Neural cell (in vitro differentiated cells): ENCODE data around the gene CACNA1D. TPM values are rescaled to one million over a fixed set of nuclear protein-coding genes. Genes with fewer than 3 reads are reported as not detected.

Source experiments
- H2AFZ ChIP-seq: fragments of 200-600, 300-800 bp; sonication (generic), shearing (Covaris generic); 2 replicates; pipeline ENCODE4 v1.6.0; 2014; ENCODE audit warnings: low read depth, mild to moderate bottlenecking, antibody characterized with exemption, low read length, moderate library complexity
- H3F3A ChIP-seq: fragments of 200-600 bp; shearing (Covaris generic); 2 replicates; pipeline ENCODE4 v1.6.1; 2016; ENCODE audit warnings: mild to moderate bottlenecking, moderate library complexity, mixed read lengths, antibody characterized with exemption, low read length; ENCODE audit not compliant: insufficient read depth, poor library complexity, severe bottlenecking
- H3K27ac ChIP-seq: fragments of 200-600, 300-800 bp; sonication (generic), shearing (Covaris generic); 2 replicates; pipeline ENCODE4 v1.5.1; 2014; ENCODE audit warnings: mild to moderate bottlenecking, low read length, moderate library complexity
- H3K27me3 ChIP-seq: fragments of 300-800, 200-600 bp; sonication (generic), shearing (Covaris generic); 2 replicates; pipeline ENCODE4 v1.6.0; 2014; ENCODE audit warnings: mild to moderate bottlenecking, low read depth, low read length, moderate library complexity; ENCODE audit not compliant: insufficient read depth
- H3K36me3 ChIP-seq: fragments of 300-800, 200-600 bp; sonication (generic), shearing (Covaris generic); 2 replicates; pipeline ENCODE4 v1.5.1; 2014; ENCODE audit warnings: mild to moderate bottlenecking, antibody characterized with exemption, low read length, moderate library complexity; ENCODE audit not compliant: insufficient read depth
- H3K4me2 ChIP-seq: fragments of 300-800, 200-600 bp; sonication (generic), shearing (Covaris generic); 2 replicates; pipeline ENCODE4 v1.6.0; 2014; ENCODE audit warnings: mild to moderate bottlenecking, low read length
- H3K4me3 ChIP-seq: fragments of 300-800, 200-600 bp; sonication (generic), shearing (Covaris generic); 2 replicates; pipeline ENCODE4 v1.5.1; 2014; ENCODE audit warnings: mild to moderate bottlenecking, low read length, moderate library complexity
- H3K79me2 ChIP-seq: fragments of 200-600 bp; shearing (Covaris generic); replicated peaks from 2 replicates; pipeline ENCODE4 v1.6.0; 2014; ENCODE audit warnings: mild to moderate bottlenecking, low read length, moderate library complexity; ENCODE audit not compliant: insufficient read depth
- H3K9ac ChIP-seq: fragments of 300-800, 200-600 bp; sonication (generic), shearing (Covaris generic); 2 replicates; pipeline ENCODE4 v1.6.1; 2016; ENCODE audit warnings: mild to moderate bottlenecking, low read length, mixed read lengths
- H3K9me2 ChIP-seq: fragments of 200-600 bp; shearing (Covaris generic); 2 replicates; pipeline ENCODE4 v1.6.1; 2016; ENCODE audit warnings: mild to moderate bottlenecking, low read length, mixed read lengths; ENCODE audit not compliant: insufficient read depth
- H3K9me3 ChIP-seq: fragments of 200-600, 300-800 bp; sonication (generic), shearing (Covaris generic); 2 replicates; pipeline ENCODE4 v1.6.1; 2016; ENCODE audit warnings: mild to moderate bottlenecking, mixed run types, low read length, moderate library complexity, mixed read lengths
- H4K20me1 ChIP-seq: fragments of 200-600 bp; shearing (Covaris generic); 2 replicates; pipeline ENCODE4 v1.6.1; 2016; ENCODE audit warnings: mild to moderate bottlenecking, mixed run types; ENCODE audit not compliant: insufficient read depth
- EP300 ChIP-seq: fragments of 450-650 bp; conservative IDR thresholded peaks from 2 replicates; pipeline ENCODE4 v1.6.1; 2014; ENCODE audit warnings: antibody characterized with exemption, mild to moderate bottlenecking, moderate library complexity; ENCODE audit not compliant: poor library complexity, severe bottlenecking
- EZH2 ChIP-seq: fragments of 200-600, 300-800 bp; shearing (Covaris generic), sonication (generic); IDR thresholded peaks from 2 replicates; pipeline ENCODE4 v1.6.1; 2014; ENCODE audit warnings: antibody characterized with exemption, low read length, borderline replicate concordance, mild to moderate bottlenecking; ENCODE audit not compliant: insufficient read depth, poor library complexity, severe bottlenecking
- MXI1 ChIP-seq: fragments of 450-650 bp; conservative IDR thresholded peaks from 2 replicates; pipeline ENCODE4 v1.6.1; 2014; ENCODE audit warnings: antibody characterized with exemption, mild to moderate bottlenecking; ENCODE audit not compliant: poor library complexity, severe bottlenecking
- POLR2AphosphoS5 ChIP-seq: IDR thresholded peaks from 2 replicates; pipeline ENCODE4 v1.6.1; 2012
- RAD21 ChIP-seq: fragments of 450-650 bp; conservative IDR thresholded peaks from 2 replicates; pipeline ENCODE4 v1.6.1; 2014; ENCODE audit warnings: antibody characterized with exemption, mild to moderate bottlenecking, moderate library complexity
- SMC3 ChIP-seq: fragments of 450-650 bp; conservative IDR thresholded peaks from 2 replicates; pipeline ENCODE4 v1.6.1; 2014; ENCODE audit warnings: antibody characterized with exemption, mild to moderate bottlenecking, moderate library complexity; ENCODE audit not compliant: poor library complexity
- TAF1 ChIP-seq: IDR thresholded peaks from 2 replicates; pipeline ENCODE4 v1.6.1; 2012; ENCODE audit warnings: low read depth
- polyA plus RNA-seq: library from polyadenylated mRNA; depleted of rRNA; stranded (reverse); fragments of >200 nt; gene quantifications from 2 replicates; pipeline ENCODE4 v1.2.3, GENCODE V29; 2014
- TF ChIP-seq, protein P1 (sequence below): fragments of 450-650 bp; IDR thresholded peaks from 2 replicates; pipeline ENCODE4 v1.5.1; 2014; ENCODE audit warnings: antibody characterized with exemption, mild to moderate bottlenecking, moderate library complexity; ENCODE audit not compliant: poor library complexity, severe bottlenecking
- TF ChIP-seq, protein P2 (sequence below): IDR thresholded peaks from 2 replicates; pipeline ENCODE4 v1.6.1; 2012; ENCODE audit warnings: borderline replicate concordance

Gene CACNA1D
- polyA plus RNA-seq, 1 donor from 2014 or later: 22.5 TPM

DNA sequence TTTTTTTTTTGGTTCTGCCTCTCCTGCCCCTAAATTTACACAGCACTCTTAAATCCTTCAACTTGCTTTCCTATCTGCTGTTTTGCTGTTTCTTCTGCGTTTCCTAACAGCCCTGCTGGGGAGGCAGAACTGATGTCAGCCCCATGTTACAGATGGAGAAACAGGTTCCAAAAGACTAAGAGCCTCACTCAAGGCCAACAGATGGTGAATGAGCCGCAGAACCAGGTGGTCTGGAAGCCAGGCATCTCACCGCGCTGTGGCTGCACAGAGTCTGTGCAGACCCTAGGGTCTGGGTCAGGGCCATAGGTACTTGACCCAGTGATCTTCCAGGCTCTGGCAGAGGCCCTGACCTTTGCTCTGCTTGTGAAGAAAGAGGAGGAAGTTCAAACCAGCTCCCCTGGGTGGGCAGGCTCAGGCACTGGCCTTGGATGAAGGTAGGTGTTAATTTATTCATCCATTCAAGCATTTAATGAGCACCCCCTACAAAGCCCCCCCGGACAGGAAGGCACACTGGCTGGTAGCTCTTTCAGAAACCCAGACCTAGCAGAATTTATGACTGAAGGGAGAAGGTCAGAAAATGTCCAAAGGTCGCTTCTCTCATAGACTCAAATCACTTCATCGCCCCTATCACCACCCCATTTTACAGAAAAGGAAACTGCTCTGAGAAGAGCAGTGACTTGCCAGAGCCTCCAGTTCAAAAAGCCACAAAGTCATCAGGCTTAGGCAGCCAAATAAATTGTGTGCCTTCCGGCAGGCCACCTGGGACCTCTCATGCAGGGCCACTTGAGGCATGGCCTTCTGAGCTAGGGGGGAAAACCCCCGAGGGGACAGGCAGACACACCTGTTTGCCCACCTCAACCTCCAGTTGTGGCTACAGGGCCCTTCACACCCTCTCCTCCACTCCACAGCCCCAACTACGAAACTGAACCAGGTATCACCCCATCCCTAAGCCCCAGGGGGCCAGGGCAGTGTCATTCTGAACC is 349.1 kb downstream of the CACNA1D start:
- no peaks in the 10 kb centered on the region for H3F3A ChIP-seq
- no peaks in the 10 kb centered on the region for H3K79me2 ChIP-seq
- peaks cover 34% of the 10 kb centered on the region for H3K27me3 ChIP-seq
- H3K9me3 ChIP-seq: no peaks in the 10 kb centered on the region
- no peaks in the 10 kb centered on the region for H4K20me1 ChIP-seq
- H3K4me3 ChIP-seq: no peak overlapping the region
- no peak overlapping the region for H2AFZ ChIP-seq
- H3K9ac ChIP-seq: no peak overlapping the region
- H3K4me2 ChIP-seq: no peak overlapping the region
- H3K9me2 ChIP-seq: no peaks in the 10 kb centered on the region
- H3K27ac ChIP-seq: no peak overlapping the region
- no peaks in the 10 kb centered on the region for H3K36me3 ChIP-seq
- no peak for TF ChIP-seq TAF1
- no peak for TF ChIP-seq EP300
- no peak for TF ChIP-seq EZH2
- TF ChIP-seq, protein P1, sequence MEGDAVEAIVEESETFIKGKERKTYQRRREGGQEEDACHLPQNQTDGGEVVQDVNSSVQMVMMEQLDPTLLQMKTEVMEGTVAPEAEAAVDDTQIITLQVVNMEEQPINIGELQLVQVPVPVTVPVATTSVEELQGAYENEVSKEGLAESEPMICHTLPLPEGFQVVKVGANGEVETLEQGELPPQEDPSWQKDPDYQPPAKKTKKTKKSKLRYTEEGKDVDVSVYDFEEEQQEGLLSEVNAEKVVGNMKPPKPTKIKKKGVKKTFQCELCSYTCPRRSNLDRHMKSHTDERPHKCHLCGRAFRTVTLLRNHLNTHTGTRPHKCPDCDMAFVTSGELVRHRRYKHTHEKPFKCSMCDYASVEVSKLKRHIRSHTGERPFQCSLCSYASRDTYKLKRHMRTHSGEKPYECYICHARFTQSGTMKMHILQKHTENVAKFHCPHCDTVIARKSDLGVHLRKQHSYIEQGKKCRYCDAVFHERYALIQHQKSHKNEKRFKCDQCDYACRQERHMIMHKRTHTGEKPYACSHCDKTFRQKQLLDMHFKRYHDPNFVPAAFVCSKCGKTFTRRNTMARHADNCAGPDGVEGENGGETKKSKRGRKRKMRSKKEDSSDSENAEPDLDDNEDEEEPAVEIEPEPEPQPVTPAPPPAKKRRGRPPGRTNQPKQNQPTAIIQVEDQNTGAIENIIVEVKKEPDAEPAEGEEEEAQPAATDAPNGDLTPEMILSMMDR: no peak
- no peak for TF ChIP-seq POLR2AphosphoS5
- TF ChIP-seq SMC3: no peak
- TF ChIP-seq, protein P2, sequence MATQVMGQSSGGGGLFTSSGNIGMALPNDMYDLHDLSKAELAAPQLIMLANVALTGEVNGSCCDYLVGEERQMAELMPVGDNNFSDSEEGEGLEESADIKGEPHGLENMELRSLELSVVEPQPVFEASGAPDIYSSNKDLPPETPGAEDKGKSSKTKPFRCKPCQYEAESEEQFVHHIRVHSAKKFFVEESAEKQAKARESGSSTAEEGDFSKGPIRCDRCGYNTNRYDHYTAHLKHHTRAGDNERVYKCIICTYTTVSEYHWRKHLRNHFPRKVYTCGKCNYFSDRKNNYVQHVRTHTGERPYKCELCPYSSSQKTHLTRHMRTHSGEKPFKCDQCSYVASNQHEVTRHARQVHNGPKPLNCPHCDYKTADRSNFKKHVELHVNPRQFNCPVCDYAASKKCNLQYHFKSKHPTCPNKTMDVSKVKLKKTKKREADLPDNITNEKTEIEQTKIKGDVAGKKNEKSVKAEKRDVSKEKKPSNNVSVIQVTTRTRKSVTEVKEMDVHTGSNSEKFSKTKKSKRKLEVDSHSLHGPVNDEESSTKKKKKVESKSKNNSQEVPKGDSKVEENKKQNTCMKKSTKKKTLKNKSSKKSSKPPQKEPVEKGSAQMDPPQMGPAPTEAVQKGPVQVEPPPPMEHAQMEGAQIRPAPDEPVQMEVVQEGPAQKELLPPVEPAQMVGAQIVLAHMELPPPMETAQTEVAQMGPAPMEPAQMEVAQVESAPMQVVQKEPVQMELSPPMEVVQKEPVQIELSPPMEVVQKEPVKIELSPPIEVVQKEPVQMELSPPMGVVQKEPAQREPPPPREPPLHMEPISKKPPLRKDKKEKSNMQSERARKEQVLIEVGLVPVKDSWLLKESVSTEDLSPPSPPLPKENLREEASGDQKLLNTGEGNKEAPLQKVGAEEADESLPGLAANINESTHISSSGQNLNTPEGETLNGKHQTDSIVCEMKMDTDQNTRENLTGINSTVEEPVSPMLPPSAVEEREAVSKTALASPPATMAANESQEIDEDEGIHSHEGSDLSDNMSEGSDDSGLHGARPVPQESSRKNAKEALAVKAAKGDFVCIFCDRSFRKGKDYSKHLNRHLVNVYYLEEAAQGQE: no peak
- no peak for TF ChIP-seq MXI1
- TF ChIP-seq RAD21: no peak

DNA sequence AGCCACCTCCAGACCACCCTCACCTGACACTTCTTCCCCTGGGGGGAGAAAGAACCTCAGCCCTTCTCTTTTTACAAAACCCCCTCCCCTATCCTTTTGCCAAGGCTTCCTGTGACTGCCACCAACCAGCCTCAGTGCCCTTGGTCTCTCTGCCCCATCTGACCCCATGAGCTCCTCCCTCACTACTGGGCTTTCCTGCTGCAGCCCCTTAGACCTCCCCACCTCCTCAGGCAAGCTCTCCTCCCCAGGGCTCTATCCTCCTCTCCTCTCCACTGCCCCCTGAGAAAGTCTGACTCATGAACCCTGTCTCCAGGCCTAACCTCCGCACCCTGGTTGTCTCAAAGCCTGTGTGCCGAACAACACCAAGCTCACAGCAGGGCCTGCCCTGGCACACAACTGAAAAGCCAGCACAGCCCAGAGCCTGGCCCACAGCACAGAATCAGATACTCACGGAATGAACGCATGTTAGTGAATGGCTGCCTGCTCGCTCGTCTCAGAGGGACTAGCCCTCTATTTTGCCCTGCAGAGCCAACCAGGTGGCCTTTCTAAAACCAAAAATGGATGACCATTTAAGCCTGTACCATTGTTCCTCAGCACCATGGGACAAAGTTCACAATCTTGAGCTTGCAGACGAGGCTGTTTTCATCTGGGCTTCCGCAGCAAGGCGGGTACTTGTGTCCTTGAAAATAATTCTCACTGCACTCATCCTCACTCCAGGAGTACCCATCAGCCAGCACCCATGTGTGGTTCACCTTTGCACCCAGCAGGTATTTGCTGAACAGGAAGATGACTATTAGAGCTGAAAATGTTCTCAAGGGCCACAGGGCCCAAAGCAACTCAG is 350.1 kb downstream of the CACNA1D start:
- Histone ChIP-seq H3F3A (no peaks in the 10 kb centered on the region), H3K36me3 (no peaks in the 10 kb centered on the region), H3K27ac (no peak overlapping the region), H3K9me3 (no peaks in the 10 kb centered on the region), H2AFZ (no peak overlapping the region), H3K9me2 (no peaks in the 10 kb centered on the region), H3K27me3 (peaks cover 34% of the 10 kb centered on the region), H3K9ac (no peak overlapping the region), H3K79me2 (no peaks in the 10 kb centered on the region), H3K4me3 (no peak overlapping the region), H4K20me1 (no peaks in the 10 kb centered on the region), H3K4me2 (no peak overlapping the region)
- TF ChIP-seq POLR2AphosphoS5 (no peak), MXI1 (no peak), SMC3 (no peak), TAF1 (no peak), EZH2 (no peak), EP300 (no peak), RAD21 (no peak)
- TF ChIP-seq, protein P1: no peak
- TF ChIP-seq, protein P2: no peak
